K562 (cell line): ENCODE results near the gene LSM4. TPM values are rescaled to one million over a fixed set of nuclear protein-coding genes. Genes with fewer than 3 reads are reported as not detected.

ENCODE experiments used
- CBX1 ChIP-seq: sonication (generic); IDR thresholded peaks from 2 replicates; pipeline ENCODE4 v1.6.1; 2016; ENCODE audit warnings: antibody characterized with exemption, low read depth, mild to moderate bottlenecking
- CREM ChIP-seq: IDR thresholded peaks from 2 replicates; pipeline ENCODE4 v1.6.1; 2014; ENCODE audit warnings: antibody characterized with exemption, low read depth
- DNMT1 ChIP-seq: fragments of 450-650 bp; IDR thresholded peaks from 2 replicates; pipeline ENCODE4 v1.6.1; 2016; ENCODE audit warnings: antibody characterized with exemption, mild to moderate bottlenecking
- FOXP1 ChIP-seq: sonication (generic); formaldehyde crosslinking; IDR thresholded peaks from 2 replicates; pipeline ENCODE4 v1.8.0; 2022; ENCODE audit warnings: mild to moderate bottlenecking, missing genetic modification reagents
- FUS ChIP-seq: fragments of 200-400 bp; formaldehyde crosslinking; optimal IDR thresholded peaks from 2 replicates; pipeline ENCODE3; 2017; ENCODE audit warnings: low read depth, low read length
- HDAC2 ChIP-seq: fragments of 450-650 bp; IDR thresholded peaks from 2 replicates; pipeline ENCODE4 v1.6.1; 2016; ENCODE audit warnings: mild to moderate bottlenecking
- HOXB6 ChIP-seq: fragments of 250-450 bp; sonication (Bioruptor Pico); IDR thresholded peaks from 2 replicates; pipeline ENCODE4 v1.5.1; 2022; ENCODE audit warnings: mild to moderate bottlenecking, borderline replicate concordance
- MAFG ChIP-seq: fragments of 450-650 bp; conservative IDR thresholded peaks from 2 replicates; pipeline ENCODE4 v1.6.1; 2016; ENCODE audit warnings: missing genetic modification characterization, missing compliant biosample characterization
- NCOA6 ChIP-seq: fragments of 450-650 bp; IDR thresholded peaks from 2 replicates; pipeline ENCODE4 v1.6.1; 2017; ENCODE audit warnings: mild to moderate bottlenecking
- NFE2 ChIP-seq: IDR thresholded peaks from 2 replicates; pipeline ENCODE4 v1.6.1; 2014; ENCODE audit warnings: antibody characterized with exemption, low read depth
- NR2F6 ChIP-seq: fragments of 450-650 bp; formaldehyde crosslinking; IDR thresholded peaks from 2 replicates; pipeline ENCODE4 v1.4.0; 2020; ENCODE audit warnings: mild to moderate bottlenecking
- NRF1 ChIP-seq, 2 experiments: fragments of 450-650 bp; IDR thresholded peaks in 1 of 2; conservative IDR thresholded peaks in 1 of 2; 2 replicates each; pipeline ENCODE4 v1.6.1; 2014; ENCODE audit warnings: mild to moderate bottlenecking in 2 of 2
- RCOR1 ChIP-seq, 2 experiments: IDR thresholded peaks; 2 replicates each; pipeline ENCODE4 v1.6.1; 2012; ENCODE audit warnings: low read depth in 2 of 2, low read length in 2 of 2, borderline replicate concordance in 1 of 2, improper control_type of control experiment in 1 of 2
- SMARCB1 ChIP-seq: IDR thresholded peaks from 2 replicates; pipeline ENCODE4 v1.6.1; 2011; ENCODE audit warnings: improper control_type of control experiment, low read depth; ENCODE audit not compliant: insufficient read length
- TBL1XR1 ChIP-seq, 2 experiments: IDR thresholded peaks; 2 replicates each; pipeline ENCODE4 v1.6.1; 2012; ENCODE audit warnings: improper control_type of control experiment in 2 of 2, low read length in 2 of 2, mild to moderate bottlenecking in 1 of 2
- TFAM ChIP-seq: fragments of 250-450 bp; sonication (Bioruptor Pico); conservative IDR thresholded peaks from 2 replicates; pipeline ENCODE4 v1.5.0; 2021; ENCODE audit warnings: mild to moderate bottlenecking, moderate library complexity
- YBX1 ChIP-seq: fragments of 450-650 bp; IDR thresholded peaks from 2 replicates; pipeline ENCODE4 v1.7.1; 2016; ENCODE audit warnings: mild to moderate bottlenecking
- ZNF76 ChIP-seq: fragments of 250-450 bp; sonication (Bioruptor Pico); IDR thresholded peaks from 2 replicates; pipeline ENCODE4 v1.4.0; 2020; ENCODE audit warnings: mild to moderate bottlenecking, moderate library complexity, borderline replicate concordance
- polyA plus RNA-seq, 8 experiments: library from polyadenylated mRNA; depleted of rRNA in 4 of 8; stranded (reverse) in 5 of 8; unstranded in 3 of 8; fragments of >200 nt; fragmentation: Nextera tagmentation in 2 of 8; fragmentation: Illumina TruSeq in 1 of 8; extraction: Ambion mirVana in 2 of 8; extraction: Trizol in 1 of 8; gene quantifications; 2 replicates each; pipeline versions ENCODE4 v1.2.1 to v1.2.3, GENCODE V29; 2011 to 2014; ENCODE audit warnings: inconsistent platforms in 1 of 8, missing spikeins in 1 of 8
- total RNA-seq, 7 experiments: library from RNA; depleted of rRNA in 6 of 7; stranded (reverse); fragments of >200 nt in 6 of 7; fragmentation: Illumina TruSeq in 2 of 7; extraction: Trizol in 2 of 7; gene quantifications; 2 replicates each; pipeline versions ENCODE4 v1.2.1 to v1.2.3, GENCODE V29; 2011 to 2021; ENCODE audit warnings: low replicate concordance in 1 of 7
- TF ChIP-seq, protein P1 (sequence below), 2 experiments: fragments of 450-650 bp; IDR thresholded peaks; 2 replicates each; pipeline ENCODE4 v1.6.1; 2018; ENCODE audit warnings: mild to moderate bottlenecking in 2 of 2, low read depth in 1 of 2; ENCODE audit not compliant: partially characterized antibody in 2 of 2
- TF ChIP-seq, protein P2 (sequence below): sonication (generic); formaldehyde crosslinking; IDR thresholded peaks from 2 replicates; pipeline ENCODE4 v1.8.0; 2022; ENCODE audit warnings: mild to moderate bottlenecking, missing genetic modification reagents, borderline replicate concordance
- TF ChIP-seq, protein P3 (sequence below): fragments of 200-800 bp; sonication (Bioruptor generic); IDR thresholded peaks from 2 replicates; pipeline ENCODE4 v1.6.1; 2017; ENCODE audit warnings: missing genetic modification characterization, missing compliant biosample characterization

LSM4 gene
- total and polyA plus RNA-seq, 9 of the 15 experiments (the other 6 are each of a cell fraction or from before 2014, with no cell fraction given), result 11.9 to 763 (median 202) TPM

DNA sequence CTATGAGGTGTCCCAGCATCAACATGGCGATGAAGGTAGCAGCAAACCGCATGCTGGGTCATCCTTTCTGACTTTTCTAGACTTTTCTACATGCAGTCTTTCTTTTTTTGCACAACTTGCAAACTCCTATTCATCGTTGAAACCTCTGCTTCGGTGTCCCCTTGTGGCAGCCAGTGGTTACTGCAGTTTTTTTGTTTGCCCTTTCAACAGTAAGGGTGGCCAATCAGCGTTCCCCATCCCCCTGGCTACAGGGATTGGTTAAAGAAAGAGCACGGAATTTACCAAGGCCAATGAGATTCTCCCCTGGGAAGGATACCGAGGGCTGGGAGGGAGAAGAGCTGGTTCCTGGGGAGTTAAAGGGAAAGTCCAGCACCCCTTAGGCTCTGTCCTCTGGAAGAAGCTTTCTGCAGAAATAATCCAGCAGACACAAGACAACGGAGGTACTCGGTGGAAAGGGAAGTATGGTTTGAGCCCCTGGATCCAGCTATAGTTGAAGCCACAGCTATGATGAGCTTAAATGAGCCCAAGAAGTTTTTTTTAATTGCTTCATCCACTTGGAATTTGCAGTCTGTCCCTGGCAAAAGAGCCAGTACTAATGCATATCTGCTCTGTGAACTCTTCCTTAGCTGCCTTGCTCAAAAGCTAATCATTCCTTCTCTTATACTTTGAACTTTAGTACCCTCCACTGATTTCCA, 5.6 kb upstream of the LSM4 start (continued):
- TF ChIP-seq, protein P1, sequence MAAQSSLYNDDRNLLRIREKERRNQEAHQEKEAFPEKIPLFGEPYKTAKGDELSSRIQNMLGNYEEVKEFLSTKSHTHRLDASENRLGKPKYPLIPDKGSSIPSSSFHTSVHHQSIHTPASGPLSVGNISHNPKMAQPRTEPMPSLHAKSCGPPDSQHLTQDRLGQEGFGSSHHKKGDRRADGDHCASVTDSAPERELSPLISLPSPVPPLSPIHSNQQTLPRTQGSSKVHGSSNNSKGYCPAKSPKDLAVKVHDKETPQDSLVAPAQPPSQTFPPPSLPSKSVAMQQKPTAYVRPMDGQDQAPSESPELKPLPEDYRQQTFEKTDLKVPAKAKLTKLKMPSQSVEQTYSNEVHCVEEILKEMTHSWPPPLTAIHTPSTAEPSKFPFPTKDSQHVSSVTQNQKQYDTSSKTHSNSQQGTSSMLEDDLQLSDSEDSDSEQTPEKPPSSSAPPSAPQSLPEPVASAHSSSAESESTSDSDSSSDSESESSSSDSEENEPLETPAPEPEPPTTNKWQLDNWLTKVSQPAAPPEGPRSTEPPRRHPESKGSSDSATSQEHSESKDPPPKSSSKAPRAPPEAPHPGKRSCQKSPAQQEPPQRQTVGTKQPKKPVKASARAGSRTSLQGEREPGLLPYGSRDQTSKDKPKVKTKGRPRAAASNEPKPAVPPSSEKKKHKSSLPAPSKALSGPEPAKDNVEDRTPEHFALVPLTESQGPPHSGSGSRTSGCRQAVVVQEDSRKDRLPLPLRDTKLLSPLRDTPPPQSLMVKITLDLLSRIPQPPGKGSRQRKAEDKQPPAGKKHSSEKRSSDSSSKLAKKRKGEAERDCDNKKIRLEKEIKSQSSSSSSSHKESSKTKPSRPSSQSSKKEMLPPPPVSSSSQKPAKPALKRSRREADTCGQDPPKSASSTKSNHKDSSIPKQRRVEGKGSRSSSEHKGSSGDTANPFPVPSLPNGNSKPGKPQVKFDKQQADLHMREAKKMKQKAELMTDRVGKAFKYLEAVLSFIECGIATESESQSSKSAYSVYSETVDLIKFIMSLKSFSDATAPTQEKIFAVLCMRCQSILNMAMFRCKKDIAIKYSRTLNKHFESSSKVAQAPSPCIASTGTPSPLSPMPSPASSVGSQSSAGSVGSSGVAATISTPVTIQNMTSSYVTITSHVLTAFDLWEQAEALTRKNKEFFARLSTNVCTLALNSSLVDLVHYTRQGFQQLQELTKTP (IDR thresholded peaks at IDR 0.05; ENCODE audit: low read depth in 1 of 2, partially characterized antibody in 2 of 2), result peak in 1 of 2 experiments; percentile 51
- TF ChIP-seq NFE2 (peak; percentile 39; the same call in 1 of the 2 replicates), NCOA6 (no peak), MAFG (peak; percentile 63), TFAM (no peak), FUS (no peak), DNMT1 (0 out of 2 replicates have a peak, but pooled peaks have one; percentile 41), FOXP1 (CRISPR knock-in tag) (no peak), HOXB6 (CRISPR knock-in tag) (no peak), RCOR1 (IDR thresholded peaks at IDR 0.05; ENCODE audit: borderline replicate concordance in 1 of 2, low read depth in 2 of 2, low read length in 2 of 2) (peak in 1 of 2 experiments; percentile 39; a peak in 1 of 4 replicates), NR2F6 (CRISPR knock-in tag) (no peak), NRF1 (conservative IDR thresholded peaks at IDR 0.05 in 1 of 2, IDR thresholded peaks at IDR 0.05 in 1 of 2) (peak; percentile 9 to 29; a peak in 1 of 4 replicates), YBX1 (no peak), ZNF76 (CRISPR knock-in tag) (no peak), CREM (peak; percentile 20; the same call in 1 of the 2 replicates), TBL1XR1 (IDR thresholded peaks at IDR 0.05; ENCODE audit: low read length in 2 of 2) (0 out of 4 replicates have a peak, but pooled peaks of 1 of the 2 experiments have one; percentile 6), SMARCB1 (no peak), HDAC2 (peak; percentile 66), CBX1 (no peak)
- TF ChIP-seq, protein P2, sequence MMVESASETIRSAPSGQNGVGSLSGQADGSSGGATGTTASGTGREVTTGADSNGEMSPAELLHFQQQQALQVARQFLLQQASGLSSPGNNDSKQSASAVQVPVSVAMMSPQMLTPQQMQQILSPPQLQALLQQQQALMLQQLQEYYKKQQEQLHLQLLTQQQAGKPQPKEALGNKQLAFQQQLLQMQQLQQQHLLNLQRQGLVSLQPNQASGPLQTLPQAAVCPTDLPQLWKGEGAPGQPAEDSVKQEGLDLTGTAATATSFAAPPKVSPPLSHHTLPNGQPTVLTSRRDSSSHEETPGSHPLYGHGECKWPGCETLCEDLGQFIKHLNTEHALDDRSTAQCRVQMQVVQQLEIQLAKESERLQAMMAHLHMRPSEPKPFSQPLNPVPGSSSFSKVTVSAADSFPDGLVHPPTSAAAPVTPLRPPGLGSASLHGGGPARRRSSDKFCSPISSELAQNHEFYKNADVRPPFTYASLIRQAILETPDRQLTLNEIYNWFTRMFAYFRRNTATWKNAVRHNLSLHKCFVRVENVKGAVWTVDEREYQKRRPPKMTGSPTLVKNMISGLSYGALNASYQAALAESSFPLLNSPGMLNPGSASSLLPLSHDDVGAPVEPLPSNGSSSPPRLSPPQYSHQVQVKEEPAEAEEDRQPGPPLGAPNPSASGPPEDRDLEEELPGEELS, result no peak
- TF ChIP-seq, protein P3, sequence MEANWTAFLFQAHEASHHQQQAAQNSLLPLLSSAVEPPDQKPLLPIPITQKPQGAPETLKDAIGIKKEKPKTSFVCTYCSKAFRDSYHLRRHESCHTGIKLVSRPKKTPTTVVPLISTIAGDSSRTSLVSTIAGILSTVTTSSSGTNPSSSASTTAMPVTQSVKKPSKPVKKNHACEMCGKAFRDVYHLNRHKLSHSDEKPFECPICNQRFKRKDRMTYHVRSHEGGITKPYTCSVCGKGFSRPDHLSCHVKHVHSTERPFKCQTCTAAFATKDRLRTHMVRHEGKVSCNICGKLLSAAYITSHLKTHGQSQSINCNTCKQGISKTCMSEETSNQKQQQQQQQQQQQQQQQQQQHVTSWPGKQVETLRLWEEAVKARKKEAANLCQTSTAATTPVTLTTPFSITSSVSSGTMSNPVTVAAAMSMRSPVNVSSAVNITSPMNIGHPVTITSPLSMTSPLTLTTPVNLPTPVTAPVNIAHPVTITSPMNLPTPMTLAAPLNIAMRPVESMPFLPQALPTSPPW (CRISPR knock-in tag), result peak; percentile 68
